ENCODE data around the gene MAP6. TPM values are rescaled to one million over a fixed set of nuclear protein-coding genes. Genes with fewer than 3 reads are reported as not detected.
A peak's percentile ranks its signal among the peaks of the same experiment; 100 is the strongest.

Gene MAP6
- total and polyA plus RNA-seq, 2 experiments from 2014 or later = 0.31 to 1.2 TPM

GRCh38 chr11:75667831-75668450 lies 897 bp downstream of the MAP6 start:
- DNase-seq (ENCODE audit: low spot score) (peak; percentile 81), ATAC-seq (peak; percentile 47)
- Histone ChIP-seq H3K4me2 (peak overlapping the region; percentile 90), H2AFZ (peak overlapping the region; percentile 94), H3F3A (replicated peaks; ENCODE audit: low read depth) (peaks cover 11% of the 10 kb centered on the region), H3K4me3 (peak overlapping the region; percentile 71), H3K4me1 (ENCODE audit: insufficient read depth) (peaks cover 35% of the 10 kb centered on the region), H3K27ac (ENCODE audit: low read depth) (no peak overlapping the region), H3K27me3 (ENCODE audit: insufficient read depth) (peaks cover 88% of the 10 kb centered on the region), H3K79me2 (replicated peaks; ENCODE audit: insufficient read depth) (no peaks in the 10 kb centered on the region), H3K9me2 (ENCODE audit: insufficient read depth) (no peaks in the 10 kb centered on the region), H3K36me3 (ENCODE audit: insufficient read depth) (no peaks in the 10 kb centered on the region), H4K20me1 (replicated peaks; ENCODE audit: insufficient read depth) (peaks cover 8% of the 10 kb centered on the region; the same call in 1 of the 2 replicates)
- Mint-ChIP-seq H3K36me3 (ENCODE audit: low read depth) (no peaks in the 10 kb centered on the region), H3K4me1 (peaks cover 35% of the 10 kb centered on the region), H3K27ac (no peak overlapping the region), H3K27me3 (ENCODE audit: insufficient read depth, low read depth, poor library complexity) (peaks cover 63% of the 10 kb centered on the region), H3K4me3 (peak overlapping the region; percentile 74), H3K9me3 (no peaks in the 10 kb centered on the region; the same call in 2 of the 3 replicates)
- TF ChIP-seq, protein P1, sequence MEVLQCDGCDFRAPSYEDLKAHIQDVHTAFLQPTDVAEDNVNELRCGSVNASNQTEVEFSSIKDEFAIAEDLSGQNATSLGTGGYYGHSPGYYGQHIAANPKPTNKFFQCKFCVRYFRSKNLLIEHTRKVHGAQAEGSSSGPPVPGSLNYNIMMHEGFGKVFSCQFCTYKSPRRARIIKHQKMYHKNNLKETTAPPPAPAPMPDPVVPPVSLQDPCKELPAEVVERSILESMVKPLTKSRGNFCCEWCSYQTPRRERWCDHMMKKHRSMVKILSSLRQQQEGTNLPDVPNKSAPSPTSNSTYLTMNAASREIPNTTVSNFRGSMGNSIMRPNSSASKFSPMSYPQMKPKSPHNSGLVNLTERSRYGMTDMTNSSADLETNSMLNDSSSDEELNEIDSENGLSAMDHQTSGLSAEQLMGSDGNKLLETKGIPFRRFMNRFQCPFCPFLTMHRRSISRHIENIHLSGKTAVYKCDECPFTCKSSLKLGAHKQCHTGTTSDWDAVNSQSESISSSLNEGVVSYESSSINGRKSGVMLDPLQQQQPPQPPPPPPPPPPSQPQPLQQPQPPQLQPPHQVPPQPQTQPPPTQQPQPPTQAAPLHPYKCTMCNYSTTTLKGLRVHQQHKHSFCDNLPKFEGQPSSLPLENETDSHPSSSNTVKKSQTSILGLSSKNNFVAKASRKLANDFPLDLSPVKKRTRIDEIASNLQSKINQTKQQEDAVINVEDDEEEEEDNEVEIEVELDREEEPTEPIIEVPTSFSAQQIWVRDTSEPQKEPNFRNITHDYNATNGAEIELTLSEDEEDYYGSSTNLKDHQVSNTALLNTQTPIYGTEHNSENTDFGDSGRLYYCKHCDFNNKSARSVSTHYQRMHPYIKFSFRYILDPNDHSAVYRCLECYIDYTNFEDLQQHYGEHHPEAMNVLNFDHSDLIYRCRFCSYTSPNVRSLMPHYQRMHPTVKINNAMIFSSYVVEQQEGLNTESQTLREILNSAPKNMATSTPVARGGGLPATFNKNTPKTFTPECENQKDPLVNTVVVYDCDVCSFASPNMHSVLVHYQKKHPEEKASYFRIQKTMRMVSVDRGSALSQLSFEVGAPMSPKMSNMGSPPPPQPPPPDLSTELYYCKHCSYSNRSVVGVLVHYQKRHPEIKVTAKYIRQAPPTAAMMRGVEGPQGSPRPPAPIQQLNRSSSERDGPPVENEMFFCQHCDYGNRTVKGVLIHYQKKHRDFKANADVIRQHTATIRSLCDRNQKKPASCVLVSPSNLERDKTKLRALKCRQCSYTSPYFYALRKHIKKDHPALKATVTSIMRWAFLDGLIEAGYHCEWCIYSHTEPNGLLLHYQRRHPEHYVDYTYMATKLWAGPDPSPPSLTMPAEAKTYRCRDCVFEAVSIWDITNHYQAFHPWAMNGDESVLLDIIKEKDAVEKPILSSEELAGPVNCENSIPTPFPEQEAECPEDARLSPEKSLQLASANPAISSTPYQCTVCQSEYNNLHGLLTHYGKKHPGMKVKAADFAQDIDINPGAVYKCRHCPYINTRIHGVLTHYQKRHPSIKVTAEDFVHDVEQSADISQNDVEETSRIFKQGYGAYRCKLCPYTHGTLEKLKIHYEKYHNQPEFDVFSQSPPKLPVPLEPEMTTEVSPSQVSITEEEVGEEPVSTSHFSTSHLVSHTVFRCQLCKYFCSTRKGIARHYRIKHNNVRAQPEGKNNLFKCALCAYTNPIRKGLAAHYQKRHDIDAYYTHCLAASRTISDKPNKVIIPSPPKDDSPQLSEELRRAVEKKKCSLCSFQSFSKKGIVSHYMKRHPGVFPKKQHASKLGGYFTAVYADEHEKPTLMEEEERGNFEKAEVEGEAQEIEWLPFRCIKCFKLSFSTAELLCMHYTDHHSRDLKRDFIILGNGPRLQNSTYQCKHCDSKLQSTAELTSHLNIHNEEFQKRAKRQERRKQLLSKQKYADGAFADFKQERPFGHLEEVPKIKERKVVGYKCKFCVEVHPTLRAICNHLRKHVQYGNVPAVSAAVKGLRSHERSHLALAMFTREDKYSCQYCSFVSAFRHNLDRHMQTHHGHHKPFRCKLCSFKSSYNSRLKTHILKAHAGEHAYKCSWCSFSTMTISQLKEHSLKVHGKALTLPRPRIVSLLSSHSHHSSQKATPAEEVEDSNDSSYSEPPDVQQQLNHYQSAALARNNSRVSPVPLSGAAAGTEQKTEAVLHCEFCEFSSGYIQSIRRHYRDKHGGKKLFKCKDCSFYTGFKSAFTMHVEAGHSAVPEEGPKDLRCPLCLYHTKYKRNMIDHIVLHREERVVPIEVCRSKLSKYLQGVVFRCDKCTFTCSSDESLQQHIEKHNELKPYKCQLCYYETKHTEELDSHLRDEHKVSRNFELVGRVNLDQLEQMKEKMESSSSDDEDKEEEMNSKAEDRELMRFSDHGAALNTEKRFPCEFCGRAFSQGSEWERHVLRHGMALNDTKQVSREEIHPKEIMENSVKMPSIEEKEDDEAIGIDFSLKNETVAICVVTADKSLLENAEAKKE (CRISPR knock-in tag; IDR thresholded peaks at IDR 0.05) = no peak
- TF ChIP-seq, protein P2, sequence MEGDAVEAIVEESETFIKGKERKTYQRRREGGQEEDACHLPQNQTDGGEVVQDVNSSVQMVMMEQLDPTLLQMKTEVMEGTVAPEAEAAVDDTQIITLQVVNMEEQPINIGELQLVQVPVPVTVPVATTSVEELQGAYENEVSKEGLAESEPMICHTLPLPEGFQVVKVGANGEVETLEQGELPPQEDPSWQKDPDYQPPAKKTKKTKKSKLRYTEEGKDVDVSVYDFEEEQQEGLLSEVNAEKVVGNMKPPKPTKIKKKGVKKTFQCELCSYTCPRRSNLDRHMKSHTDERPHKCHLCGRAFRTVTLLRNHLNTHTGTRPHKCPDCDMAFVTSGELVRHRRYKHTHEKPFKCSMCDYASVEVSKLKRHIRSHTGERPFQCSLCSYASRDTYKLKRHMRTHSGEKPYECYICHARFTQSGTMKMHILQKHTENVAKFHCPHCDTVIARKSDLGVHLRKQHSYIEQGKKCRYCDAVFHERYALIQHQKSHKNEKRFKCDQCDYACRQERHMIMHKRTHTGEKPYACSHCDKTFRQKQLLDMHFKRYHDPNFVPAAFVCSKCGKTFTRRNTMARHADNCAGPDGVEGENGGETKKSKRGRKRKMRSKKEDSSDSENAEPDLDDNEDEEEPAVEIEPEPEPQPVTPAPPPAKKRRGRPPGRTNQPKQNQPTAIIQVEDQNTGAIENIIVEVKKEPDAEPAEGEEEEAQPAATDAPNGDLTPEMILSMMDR (conservative IDR thresholded peaks at IDR 0.05; ENCODE audit: low read depth in 2 of 2) = no peak
- TF ChIP-seq ZNF114 (CRISPR knock-in tag; IDR thresholded peaks at IDR 0.05) = no peak
- TF ChIP-seq STAT1 (IDR thresholded peaks at IDR 0.05; ENCODE audit: unreplicated experiment) = no peak
- TF ChIP-seq POLR2AphosphoS5 (IDR thresholded peaks at IDR 0.05; ENCODE audit: low read depth) = no peak
- no peak for TF ChIP-seq EZH2phosphoT487 (IDR thresholded peaks at IDR 0.05; ENCODE audit: unreplicated experiment)
- no peak for TF ChIP-seq CREB1 (CRISPR knock-in tag; IDR thresholded peaks at IDR 0.05; ENCODE audit: low read depth)
- TF ChIP-seq JUNB (IDR thresholded peaks at IDR 0.05; ENCODE audit: unreplicated experiment) = no peak
- TF ChIP-seq NANOG (IDR thresholded peaks at IDR 0.05; ENCODE audit: borderline replicate concordance) = no peak
- TF ChIP-seq REST (IDR thresholded peaks at IDR 0.05; ENCODE audit: unreplicated experiment) = no peak
- no peak for TF ChIP-seq ZNF331 (CRISPR knock-in tag; IDR thresholded peaks at IDR 0.05; ENCODE audit: low read depth)
- TF ChIP-seq EZH2 (IDR thresholded peaks at IDR 0.05; ENCODE audit: low read depth, unreplicated experiment) = no peak
- TF ChIP-seq ETS1 (IDR thresholded peaks at IDR 0.05) = no peak
